HepG2 (cell line): Measurements from ENCODE around the gene UBE2D4. TPM values are rescaled to one million over a fixed set of nuclear protein-coding genes. Genes with fewer than 3 reads are reported as not detected.

Experiments
- FOSL2 ChIP-seq: sonication (generic); formaldehyde crosslinking; IDR thresholded peaks from 2 replicates; pipeline ENCODE4 v1.4.0; 2020; ENCODE audit warnings: missing genetic modification reagents
- MIER3 ChIP-seq: IDR thresholded peaks from 2 replicates; pipeline ENCODE4 v1.6.1; 2016; ENCODE audit warnings: missing compliant biosample characterization, borderline replicate concordance
- MLXIP ChIP-seq: sonication (generic); formaldehyde crosslinking; IDR thresholded peaks from 2 replicates; pipeline ENCODE4 v1.9.0; 2021; ENCODE audit warnings: missing genetic modification reagents, borderline replicate concordance
- NFAT5 ChIP-seq: sonication (generic); formaldehyde crosslinking; IDR thresholded peaks from 2 replicates; pipeline ENCODE4 v1.4.0; 2020; ENCODE audit warnings: missing genetic modification reagents
- SAP130 ChIP-seq: IDR thresholded peaks from 2 replicates; pipeline ENCODE4 v1.6.1; 2016; ENCODE audit warnings: low read depth
- SMARCE1 ChIP-seq: fragments of 450-650 bp; IDR thresholded peaks from 2 replicates; pipeline ENCODE4 v1.6.1; 2017; ENCODE audit warnings: borderline replicate concordance
- ZNF326 ChIP-seq: sonication (generic); formaldehyde crosslinking; IDR thresholded peaks from 2 replicates; pipeline ENCODE4 v1.4.0; 2020; ENCODE audit warnings: missing genetic modification reagents, borderline replicate concordance
- polyA plus RNA-seq, 8 experiments: library from polyadenylated mRNA; depleted of rRNA in 3 of 8; stranded (reverse) in 7 of 8; unstranded in 1 of 8; fragments of >200 nt; fragmentation: Illumina TruSeq in 4 of 8; extraction: Trizol in 4 of 8; gene quantifications; 2 replicates each; pipeline versions ENCODE4 v1.2.1 to v1.2.3, GENCODE V29; 2011 to 2016; ENCODE audit warnings: low read depth in 4 of 8, missing spikeins in 1 of 8, mixed read lengths in 1 of 8; ENCODE audit not compliant: insufficient read depth in 1 of 8
- total RNA-seq, 5 experiments: library from RNA; depleted of rRNA; stranded (reverse); fragments of >200 nt; fragmentation: Illumina TruSeq; extraction: Trizol; gene quantifications; 2 replicates each; pipeline ENCODE4 v1.2.3, GENCODE V29; 2016; ENCODE audit warnings: low read depth in 1 of 5
- TF ChIP-seq, protein P1 (sequence below): sonication (generic); formaldehyde crosslinking; IDR thresholded peaks from 2 replicates; pipeline ENCODE4 v1.5.0; 2020; ENCODE audit warnings: missing genetic modification reagents

UBE2D4 gene
- total and polyA plus RNA-seq, 2 of the 13 experiments (the other 11 are each of a cell fraction or from before 2014, with no cell fraction given) = 9.9 to 16.0 TPM

GRCh38 chr7:43954524-43955228 lies 28.4 kb downstream of the UBE2D4 start (continued):
- TF ChIP-seq, protein P1, sequence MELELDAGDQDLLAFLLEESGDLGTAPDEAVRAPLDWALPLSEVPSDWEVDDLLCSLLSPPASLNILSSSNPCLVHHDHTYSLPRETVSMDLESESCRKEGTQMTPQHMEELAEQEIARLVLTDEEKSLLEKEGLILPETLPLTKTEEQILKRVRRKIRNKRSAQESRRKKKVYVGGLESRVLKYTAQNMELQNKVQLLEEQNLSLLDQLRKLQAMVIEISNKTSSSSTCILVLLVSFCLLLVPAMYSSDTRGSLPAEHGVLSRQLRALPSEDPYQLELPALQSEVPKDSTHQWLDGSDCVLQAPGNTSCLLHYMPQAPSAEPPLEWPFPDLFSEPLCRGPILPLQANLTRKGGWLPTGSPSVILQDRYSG (CRISPR knock-in tag) = no peak
- TF ChIP-seq ZNF326 = no peak
- TF ChIP-seq MLXIP (CRISPR knock-in tag) = no peak
- no peak for TF ChIP-seq SMARCE1
- 0 out of 2 replicates have a peak, but pooled peaks have one; percentile 5 for TF ChIP-seq FOSL2
- no peak for TF ChIP-seq MIER3
- TF ChIP-seq SAP130 (CRISPR knock-in tag) = peak; percentile 13; the same call in 1 of the 2 replicates
- no peak for TF ChIP-seq NFAT5
